Measurements from ENCODE around the gene CLIP2.

Gene CLIP2

GRCh38 chr7:74441801-74442200 lies 152.6 kb downstream of the CLIP2 start:
- TF ChIP-seq CTCF (IDR thresholded peaks at IDR 0.05; ENCODE audit: low read depth, low read length, missing control alignments): no peak
- no peak for DNase-seq (ENCODE audit: extremely low read depth, low read depth)
- H3K4me3 ChIP-seq (replicated peaks; ENCODE audit: low read depth, low read length): no peak overlapping the region

- H3K4me3 ChIP-seq (replicated peaks; ENCODE audit: low read depth, low read length): no peak overlapping the region
- TF ChIP-seq CTCF (IDR thresholded peaks at IDR 0.05; ENCODE audit: low read depth, low read length, missing control alignments): no peak
- no peak for DNase-seq (ENCODE audit: extremely low read depth, low read depth)
Measured at GRCh38 chr7:74443543-74444247, 154.5 kb downstream of the CLIP2 start.

- no peak for DNase-seq (ENCODE audit: extremely low read depth, low read depth)
- no peak for TF ChIP-seq CTCF (IDR thresholded peaks at IDR 0.05; ENCODE audit: low read depth, low read length, missing control alignments)
Measured at GRCh38 chr7:74449144-74449543, 159.9 kb downstream of the CLIP2 start.

GRCh38 chr7:74449809-74450397 lies 160.7 kb downstream of the CLIP2 start:
- peak; percentile 85 for TF ChIP-seq CTCF (IDR thresholded peaks at IDR 0.05; ENCODE audit: low read depth, low read length, missing control alignments)
- DNase-seq (ENCODE audit: extremely low read depth, low read depth): peak; percentile 41
- no peak overlapping the region for H3K4me3 ChIP-seq (replicated peaks; ENCODE audit: low read depth, low read length)

More at GRCh38 chr7:74449144-74449543, 159.9 kb downstream of the CLIP2 start:
- no peak overlapping the region for H3K4me3 ChIP-seq (replicated peaks; ENCODE audit: low read depth, low read length)

GRCh38 chr7:74452748-74453321 lies 163.6 kb downstream of the CLIP2 start:
- no peak for TF ChIP-seq CTCF (IDR thresholded peaks at IDR 0.05; ENCODE audit: low read depth, low read length, missing control alignments)
- no peak for DNase-seq (ENCODE audit: extremely low read depth, low read depth)
- peak overlapping the region; percentile 64 for H3K4me3 ChIP-seq (replicated peaks; ENCODE audit: low read depth, low read length)

- H3K4me3 ChIP-seq (replicated peaks; ENCODE audit: low read depth, low read length): peak within 1 kb of the TSS; percentile 64
- DNase-seq (ENCODE audit: extremely low read depth, low read depth): no peak
- TF ChIP-seq CTCF (IDR thresholded peaks at IDR 0.05; ENCODE audit: low read depth, low read length, missing control alignments): no peak
Measured at GRCh38 chr7:74453322-74454011, 164.3 kb downstream of the CLIP2 start, which contains the start of gene GTF2IRD1. TSS of gene GTF2IRD1 (plus strand) at chr7:74453906. CDS start at chr7:74508081, 54,175 bp downstream.
